NCI-H446 treated with DMSO at 0.1 percent for 48 hours (cell line): Measurements from ENCODE around the gene LRRC8C.
A peak's percentile ranks its signal among the peaks of the same experiment; 100 is the strongest.

ENCODE experiments used
- DNase-seq: peaks from one replicate; lab custom pipeline; 2025; lab: John Stamatoyannopoulos, UW

Gene LRRC8C

GRCh38 chr1:89671775-89672488, 39.0 kb downstream of the LRRC8C start:
- DNase-seq = no peak

- no peak for DNase-seq
Measured at GRCh38 chr1:89672489-89673183, 39.7 kb downstream of the LRRC8C start.

- DNase-seq = no peak
Measured at GRCh38 chr1:89673251-89673650, 40.3 kb downstream of the LRRC8C start.

DNA sequence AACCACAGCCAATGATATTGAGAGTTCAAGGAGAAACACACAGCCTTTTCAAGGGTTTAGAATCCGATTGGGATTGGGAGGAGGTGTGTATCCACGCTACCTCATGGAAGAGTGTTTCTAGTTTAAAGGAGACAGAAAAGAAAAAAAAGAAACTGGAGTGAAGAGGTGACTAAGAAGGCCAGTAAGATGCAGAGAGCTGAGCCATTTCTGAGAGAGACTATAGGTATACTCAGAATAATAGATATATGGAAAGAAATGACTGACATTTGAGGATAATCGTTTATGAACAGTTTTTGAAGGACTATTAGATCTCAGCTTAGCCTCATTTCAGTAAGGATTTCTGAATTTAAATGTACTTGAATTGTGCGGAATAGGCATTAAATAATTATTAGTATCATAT, 42.8 kb downstream of the LRRC8C start:
- no peak for DNase-seq

- no peak for DNase-seq
Measured at GRCh38 chr1:89681045-89681729, 48.3 kb downstream of the LRRC8C start.

- DNase-seq = no peak
Measured at GRCh38 chr1:89682611-89683010, 49.7 kb downstream of the LRRC8C start.

DNA sequence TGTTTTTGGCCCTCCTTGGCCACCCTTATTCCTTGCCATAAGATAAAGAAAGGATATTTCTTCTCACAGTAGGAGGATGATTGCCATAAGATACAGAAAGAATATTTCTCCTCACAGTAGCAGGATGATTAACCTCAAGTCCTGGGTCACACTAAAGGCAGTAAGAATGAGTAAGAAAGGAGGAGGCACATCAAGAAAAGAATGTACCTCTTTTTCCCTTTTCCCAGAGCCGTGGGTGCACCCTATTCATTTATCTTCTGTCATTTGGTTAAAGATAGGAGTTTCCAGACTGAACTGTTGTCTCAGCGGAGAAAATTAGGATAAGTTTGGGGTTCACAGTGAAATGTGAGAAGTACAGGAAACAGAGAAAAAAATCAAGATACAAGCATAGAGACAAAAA, 52.5 kb downstream of the LRRC8C start:
- DNase-seq = no peak

DNA sequence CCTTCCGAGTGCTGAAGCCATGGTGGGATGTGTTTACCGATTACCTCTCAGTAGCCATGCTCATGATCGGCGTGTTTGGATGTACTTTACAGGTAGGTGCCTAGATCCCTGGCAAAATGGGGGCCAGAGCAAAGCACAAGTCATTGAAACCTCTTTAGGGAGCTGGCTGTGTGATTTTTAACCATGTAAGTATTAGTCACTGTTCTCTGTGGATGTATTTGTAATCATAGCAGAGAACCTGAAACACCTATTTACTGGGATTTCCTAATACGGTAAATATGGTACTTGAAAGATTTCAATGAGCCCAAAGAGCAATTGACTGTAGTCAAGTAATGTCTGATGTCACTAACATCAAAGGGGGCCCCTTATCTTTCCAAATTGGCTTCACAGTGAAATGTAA, 53.6 kb downstream of the LRRC8C start:
- DNase-seq = no peak

DNA sequence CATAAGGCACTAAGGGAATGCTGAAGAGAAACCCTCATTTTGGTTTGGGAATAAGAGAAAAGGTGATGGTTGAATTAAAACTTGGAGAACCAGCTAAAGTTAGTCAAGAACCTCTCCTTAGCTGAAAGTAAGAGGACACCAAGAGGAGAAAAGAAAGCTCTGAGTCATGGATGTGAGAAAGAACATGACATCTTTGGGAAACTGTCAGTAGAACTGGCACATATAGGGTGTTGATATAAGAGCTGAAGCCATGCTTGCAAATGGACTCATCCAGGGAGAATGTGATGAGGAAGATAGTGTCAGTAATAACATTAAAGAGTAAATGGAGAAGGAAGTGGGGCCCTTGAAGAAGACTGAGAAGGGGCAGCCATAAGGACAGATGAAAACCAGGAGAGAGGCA, 54.3 kb downstream of the LRRC8C start:
- DNase-seq = no peak

- no peak for DNase-seq
Measured at GRCh38 chr1:89688607-89689006, 55.7 kb downstream of the LRRC8C start.

GRCh38 chr1:89689234-89689633, 56.3 kb downstream of the LRRC8C start:
- DNase-seq = no peak

DNA sequence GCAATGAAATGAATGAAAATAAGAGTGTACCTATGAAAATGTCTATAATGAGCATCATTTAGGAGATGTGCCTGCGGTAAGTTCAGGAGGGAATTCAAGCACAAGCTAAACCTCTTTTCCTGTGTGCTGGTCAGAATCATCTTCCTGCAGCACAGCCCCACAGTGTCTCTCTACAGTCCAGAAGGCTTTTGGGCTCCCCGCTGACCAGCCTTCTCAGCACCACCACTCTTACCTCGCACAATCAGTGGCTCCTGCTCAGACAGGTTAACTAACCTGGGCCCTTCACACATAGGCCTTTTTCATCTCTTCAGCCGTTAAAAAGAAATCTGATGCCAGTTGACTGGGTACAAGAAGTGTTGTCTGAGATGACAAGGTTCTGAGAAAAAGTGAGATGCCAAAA, 57.7 kb downstream of the LRRC8C start:
- DNase-seq = no peak

DNA sequence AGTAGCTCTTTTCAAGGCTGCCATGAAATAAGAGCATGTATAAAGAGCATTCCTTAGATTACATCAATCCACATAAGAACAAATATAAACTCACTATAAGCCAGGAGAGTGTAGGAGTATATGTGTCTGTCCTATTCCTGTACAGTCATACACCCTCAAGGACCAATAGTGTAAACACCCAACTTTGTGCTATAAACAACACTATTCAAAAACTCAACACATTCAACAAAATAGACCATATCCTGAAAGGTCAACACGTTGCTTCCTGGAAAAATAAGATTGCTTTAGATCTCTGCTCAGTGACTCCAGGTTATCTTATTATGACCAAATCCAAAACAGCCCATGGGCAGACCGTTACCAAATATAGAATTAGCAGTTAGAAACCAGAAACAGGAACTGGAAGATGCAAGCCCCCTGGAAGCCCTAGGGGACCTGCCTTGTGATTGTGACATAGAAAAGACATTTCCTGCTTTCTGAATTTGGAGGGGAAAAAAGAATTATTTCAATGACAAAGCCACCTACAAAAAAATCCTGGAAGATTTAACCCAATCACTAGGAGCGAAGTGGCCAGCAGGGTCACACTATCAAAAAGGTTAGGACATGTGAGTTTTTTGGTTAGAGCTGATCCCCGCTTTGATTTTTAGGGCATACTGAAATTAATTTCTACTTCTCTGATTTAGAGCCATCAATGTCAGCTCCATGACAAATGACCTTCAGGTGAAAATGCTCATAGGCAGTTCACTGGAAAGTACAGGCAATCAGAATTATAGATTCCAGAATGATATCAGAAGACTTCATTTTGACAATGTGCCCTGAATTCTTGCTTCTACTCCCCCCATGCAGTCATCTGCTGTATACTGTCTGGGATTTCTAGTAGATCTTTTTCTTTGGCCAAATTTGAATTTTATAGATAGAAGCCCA, 59.9 kb downstream of the LRRC8C start:
- no peak for DNase-seq

- DNase-seq = no peak
Measured at GRCh38 chr1:89695847-89696246, 62.9 kb downstream of the LRRC8C start.

GRCh38 chr1:89697383-89697782, 64.5 kb downstream of the LRRC8C start:
- no peak for DNase-seq

DNA sequence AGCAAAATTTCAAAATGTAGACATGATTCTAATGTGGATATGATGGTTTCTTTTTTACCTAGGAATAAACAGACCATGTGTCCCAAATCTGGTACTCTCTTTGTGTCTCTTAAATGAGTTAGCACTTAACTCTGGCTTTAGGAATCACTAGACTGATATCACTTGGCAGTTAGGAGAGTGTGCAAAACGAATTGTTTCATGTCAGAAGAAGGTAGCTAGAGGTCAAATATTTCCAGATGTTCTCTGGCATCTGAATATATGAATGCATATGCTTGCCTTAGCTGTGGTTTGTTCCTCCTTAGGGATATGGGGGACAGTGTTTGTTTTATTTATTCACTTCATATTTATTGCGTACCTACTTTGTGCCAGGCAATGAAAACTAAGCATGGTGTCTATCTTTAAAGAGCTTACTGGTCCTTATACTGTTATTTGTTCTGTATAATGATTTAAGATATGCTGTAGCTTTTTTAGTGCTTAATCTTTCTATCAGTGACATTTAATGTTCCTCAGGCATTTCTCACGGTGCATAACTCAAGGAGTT, 65.2 kb downstream of the LRRC8C start:
- no peak for DNase-seq

DNA sequence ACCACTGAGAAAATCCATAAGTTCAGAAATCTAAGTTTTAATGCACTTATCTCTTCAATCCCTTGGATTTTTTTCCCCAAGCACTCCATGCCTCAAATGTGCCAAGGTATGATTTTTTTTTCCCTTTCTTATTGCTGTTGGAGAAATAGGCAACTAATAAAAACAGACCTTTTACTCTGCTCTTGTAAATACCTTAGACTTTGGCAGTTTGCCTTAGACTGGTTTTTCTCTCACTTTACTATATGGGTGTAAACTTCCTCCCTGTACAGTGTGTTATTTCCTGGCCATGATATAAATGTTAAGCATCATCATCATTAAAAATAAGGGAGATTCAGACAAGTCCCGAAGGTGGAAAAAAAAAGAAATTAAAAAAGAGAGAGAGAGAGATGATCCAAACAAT, 65.7 kb downstream of the LRRC8C start:
- DNase-seq = no peak

GRCh38 chr1:89699451-89699986, 66.6 kb downstream of the LRRC8C start:
- DNase-seq = no peak

DNA sequence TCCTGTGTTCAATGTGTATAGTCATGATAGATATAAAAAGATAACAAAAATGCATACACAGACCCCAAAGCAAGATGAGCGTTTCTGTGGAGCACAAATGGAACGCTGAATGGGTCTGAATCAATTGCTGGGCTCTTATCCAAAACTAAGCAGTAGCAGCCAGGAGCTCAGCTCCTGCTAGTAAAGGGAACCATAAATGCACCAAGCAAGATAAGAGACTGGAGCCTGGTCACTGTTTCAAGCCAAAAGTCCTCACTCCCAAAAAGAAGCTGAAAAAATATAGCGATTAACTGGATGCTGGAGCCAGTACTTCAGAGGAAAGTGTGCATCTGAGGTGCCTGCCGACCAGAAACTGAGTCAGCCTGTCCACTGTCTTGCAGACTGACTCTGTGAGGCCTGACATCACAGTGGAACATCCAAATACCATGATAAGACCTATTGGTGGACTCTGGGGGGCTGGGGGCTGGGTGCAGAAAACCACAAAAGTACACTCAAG, 68.9 kb downstream of the LRRC8C start:
- peak; percentile 68 for DNase-seq

- no peak for DNase-seq
Measured at GRCh38 chr1:89702520-89703045, 69.7 kb downstream of the LRRC8C start.

GRCh38 chr1:89703469-89703868, 70.5 kb downstream of the LRRC8C start:
- DNase-seq = no peak
